ENCODE data around the gene HSD17B3.

DNA sequence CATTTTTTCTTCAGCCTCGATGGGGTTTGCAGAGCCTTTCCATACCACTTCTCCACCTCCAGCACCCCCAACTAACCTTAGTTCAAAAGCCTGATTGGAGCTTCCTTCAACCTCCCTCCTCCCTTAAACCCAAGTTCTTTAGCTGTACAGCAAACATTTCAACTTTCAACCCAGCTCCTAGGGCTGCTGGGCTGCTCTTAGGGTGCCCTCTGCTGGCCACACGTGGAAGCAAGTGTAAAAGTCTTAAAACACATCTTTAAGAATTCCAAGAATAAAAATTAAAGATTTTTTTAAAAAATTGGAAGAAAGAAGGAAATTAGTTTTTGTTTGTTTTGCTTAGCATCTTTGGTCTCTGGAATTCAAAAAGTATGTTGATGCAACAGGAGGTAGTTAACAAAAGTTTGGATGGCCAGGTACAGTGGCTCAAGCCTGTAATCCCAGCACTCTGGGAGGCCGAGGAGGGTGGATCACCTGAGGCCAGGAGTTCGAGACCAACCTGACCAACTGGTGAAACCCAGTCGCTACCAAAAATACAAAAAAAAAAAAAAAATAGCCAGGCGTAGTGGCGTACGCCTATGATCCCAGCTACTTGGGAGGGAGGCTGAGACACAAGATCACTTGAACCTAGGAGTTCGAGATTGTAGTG is 15.5 kb upstream of the HSD17B3 start:
- TF ChIP-seq, protein P1, sequence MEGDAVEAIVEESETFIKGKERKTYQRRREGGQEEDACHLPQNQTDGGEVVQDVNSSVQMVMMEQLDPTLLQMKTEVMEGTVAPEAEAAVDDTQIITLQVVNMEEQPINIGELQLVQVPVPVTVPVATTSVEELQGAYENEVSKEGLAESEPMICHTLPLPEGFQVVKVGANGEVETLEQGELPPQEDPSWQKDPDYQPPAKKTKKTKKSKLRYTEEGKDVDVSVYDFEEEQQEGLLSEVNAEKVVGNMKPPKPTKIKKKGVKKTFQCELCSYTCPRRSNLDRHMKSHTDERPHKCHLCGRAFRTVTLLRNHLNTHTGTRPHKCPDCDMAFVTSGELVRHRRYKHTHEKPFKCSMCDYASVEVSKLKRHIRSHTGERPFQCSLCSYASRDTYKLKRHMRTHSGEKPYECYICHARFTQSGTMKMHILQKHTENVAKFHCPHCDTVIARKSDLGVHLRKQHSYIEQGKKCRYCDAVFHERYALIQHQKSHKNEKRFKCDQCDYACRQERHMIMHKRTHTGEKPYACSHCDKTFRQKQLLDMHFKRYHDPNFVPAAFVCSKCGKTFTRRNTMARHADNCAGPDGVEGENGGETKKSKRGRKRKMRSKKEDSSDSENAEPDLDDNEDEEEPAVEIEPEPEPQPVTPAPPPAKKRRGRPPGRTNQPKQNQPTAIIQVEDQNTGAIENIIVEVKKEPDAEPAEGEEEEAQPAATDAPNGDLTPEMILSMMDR (IDR thresholded peaks at IDR 0.05), result peak; percentile 35 to 85 (median 68)
- no peak for TF ChIP-seq POLR2A (IDR thresholded peaks at IDR 0.05)

Data from Peyer's patch (tissue), 4 donors.